ENCODE results near the gene DDX25. TPM values are rescaled to one million over a fixed set of nuclear protein-coding genes. Genes with fewer than 3 reads are reported as not detected.

The DDX25 gene
- total RNA-seq, 1 experiment from 2014 or later: not detected

GRCh38 chr11:125949271-125950177 lies 45.2 kb downstream of the DDX25 start:
- ATAC-seq (no peak), DNase-seq (no peak)
- BruUV-seq (replicated peaks): no TSS peak
- Histone ChIP-seq H4K20me1 (ENCODE audit: low read length) (no peaks in the 10 kb centered on the region), H3K36me3 (ENCODE audit: low read depth, low read length) (no peaks in the 10 kb centered on the region), H3K27ac (ENCODE audit: low read length) (no peak overlapping the region), H3K4me3 (ENCODE audit: low read length) (no peak overlapping the region), H3K9ac (ENCODE audit: low read length) (no peak overlapping the region), H3K4me1 (ENCODE audit: insufficient read depth, low read length) (peaks cover 16% of the 10 kb centered on the region), H3K79me2 (ENCODE audit: low read length) (no peaks in the 10 kb centered on the region), H2AFZ (ENCODE audit: low read length) (no peak overlapping the region), H3K4me2 (ENCODE audit: low read length) (no peak overlapping the region), H3K27me3 (ENCODE audit: low read length) (no peaks in the 10 kb centered on the region), H3K9me3 (ENCODE audit: low read length) (no peaks in the 10 kb centered on the region), H3K9me2 (replicated peaks; ENCODE audit: low read length) (no peaks in the 10 kb centered on the region), H3F3A (ENCODE audit: low read length, unreplicated experiment) (no peaks in the 10 kb centered on the region)
- ChIA-PET CTCF (no interaction called here), POLR2A (ENCODE audit: unreplicated experiment) (no interaction called here)
- TF ChIP-seq CTCF (conservative IDR thresholded peaks at IDR 0.05; ENCODE audit: low read depth, low read length): no peak
- no peak for TF ChIP-seq EZH2phosphoT487 (IDR thresholded peaks at IDR 0.05; ENCODE audit: borderline replicate concordance, low read length)
- no peak for TF ChIP-seq EZH2 (IDR thresholded peaks at IDR 0.05; ENCODE audit: low read length, unreplicated experiment)
- intact Hi-C loops (cut with micrococcal nuclease): no loop called here

DNA sequence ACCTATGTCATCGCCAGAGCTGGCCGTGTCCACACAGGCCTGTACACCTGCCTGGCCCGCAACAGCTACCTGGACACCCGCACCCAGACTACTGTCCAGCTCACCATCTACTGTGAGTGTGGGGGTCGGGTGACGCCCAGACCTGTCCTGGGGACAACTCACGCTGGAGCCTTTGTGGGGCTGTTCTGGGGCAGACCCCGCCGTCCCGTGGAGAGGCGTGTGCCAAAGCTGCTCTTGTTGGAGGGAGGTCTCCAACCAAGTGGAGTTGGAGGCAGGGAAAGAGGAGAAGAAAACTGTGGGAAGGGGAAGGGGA lies 45.8 kb downstream of the DDX25 start:
- H2AFZ ChIP-seq (ENCODE audit: low read length): no peak overlapping the region
- ATAC-seq (no peak), DNase-seq (no peak)
- no peaks in the 10 kb centered on the region for H3K9me3 ChIP-seq (ENCODE audit: low read length)
- H3K27me3 ChIP-seq (ENCODE audit: low read length): no peaks in the 10 kb centered on the region
- H3K4me1 ChIP-seq (ENCODE audit: insufficient read depth, low read length): peaks cover 16% of the 10 kb centered on the region
- no TSS peak for BruUV-seq (replicated peaks)
- H3K79me2 ChIP-seq (ENCODE audit: low read length): no peaks in the 10 kb centered on the region
- no peak overlapping the region for H3K27ac ChIP-seq (ENCODE audit: low read length)
- CTCF ChIA-PET: no interaction called here
- H4K20me1 ChIP-seq (ENCODE audit: low read length): no peaks in the 10 kb centered on the region
- H3K9ac ChIP-seq (ENCODE audit: low read length): no peak overlapping the region
- POLR2A ChIA-PET (ENCODE audit: unreplicated experiment): no interaction called here
- H3K9me2 ChIP-seq (replicated peaks; ENCODE audit: low read length): no peaks in the 10 kb centered on the region
- H3F3A ChIP-seq (ENCODE audit: low read length, unreplicated experiment): no peaks in the 10 kb centered on the region
- TF ChIP-seq EZH2 (IDR thresholded peaks at IDR 0.05; ENCODE audit: low read length, unreplicated experiment) (no peak), CTCF (conservative IDR thresholded peaks at IDR 0.05; ENCODE audit: low read depth, low read length) (no peak)
- no peak overlapping the region for H3K4me3 ChIP-seq (ENCODE audit: low read length)
- no peak overlapping the region for H3K4me2 ChIP-seq (ENCODE audit: low read length)
- intact Hi-C loops (cut with micrococcal nuclease): no loop called here
- no peaks in the 10 kb centered on the region for H3K36me3 ChIP-seq (ENCODE audit: low read depth, low read length)
